ENCODE data around the gene ZNFX1.

The ZNFX1 gene

DNA sequence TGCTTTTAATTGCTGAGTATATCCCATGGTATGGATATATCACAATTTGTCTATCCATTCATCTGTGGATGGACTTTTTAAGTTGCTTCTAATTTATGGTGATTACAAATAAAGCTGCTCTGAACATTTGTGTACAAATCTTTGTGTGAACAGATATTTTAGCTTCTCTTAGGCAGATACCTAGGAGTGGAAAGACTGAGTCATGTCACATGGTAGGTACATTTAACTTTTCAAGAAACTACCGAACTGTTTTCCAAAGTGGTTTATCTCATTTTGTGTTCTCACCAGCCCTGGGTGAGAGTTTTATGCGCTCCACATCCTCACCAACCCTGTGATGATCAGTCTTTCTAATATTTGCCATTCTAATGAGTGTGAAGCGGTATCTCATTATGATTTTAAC lies 31.0 kb upstream of the ZNFX1 start:
- no peaks in the 10 kb centered on the region for H3K4me1 ChIP-seq (ENCODE audit: control insufficient read depth, insufficient read depth, low read length)
- H3K9me3 ChIP-seq (ENCODE audit: control insufficient read depth, insufficient read depth, low read depth, low read length), result no peaks in the 10 kb centered on the region
- ChIA-PET CTCF (no interaction called here), POLR2A (no interaction called here)
- no peaks in the 10 kb centered on the region for H3K36me3 ChIP-seq (ENCODE audit: control insufficient read depth in 2 of 2, insufficient read depth in 1 of 2, low read length in 2 of 2)
- H3K27ac ChIP-seq (ENCODE audit: extremely low read depth, low read depth, low read length), result no peak overlapping the region
- TF ChIP-seq ZNF707 (tag by site-specific recombination; IDR thresholded peaks at IDR 0.05) (no peak), ZNF548 (tag by site-specific recombination; IDR thresholded peaks at IDR 0.05) (no peak), ZNF416 (tag by site-specific recombination; IDR thresholded peaks at IDR 0.05) (no peak), ZNF132 (tag by site-specific recombination; IDR thresholded peaks at IDR 0.05; ENCODE audit: borderline replicate concordance) (no peak), ZNF423 (tag by site-specific recombination; IDR thresholded peaks at IDR 0.05) (no peak), ZFHX2 (tag by site-specific recombination; conservative IDR thresholded peaks at IDR 0.05) (no peak), BCL11A (tag by site-specific recombination; IDR thresholded peaks at IDR 0.05; ENCODE audit: low read depth) (no peak), ZNF211 (tag by site-specific recombination; IDR thresholded peaks at IDR 0.05; ENCODE audit: low read depth) (no peak), ZNF174 (tag by site-specific recombination; IDR thresholded peaks at IDR 0.05) (no peak), EGR2 (tag by site-specific recombination; IDR thresholded peaks at IDR 0.05; ENCODE audit: low read depth) (no peak), BCL11B (tag by site-specific recombination; IDR thresholded peaks at IDR 0.05; ENCODE audit: low read depth) (no peak)
- TF ChIP-seq, protein P1, sequence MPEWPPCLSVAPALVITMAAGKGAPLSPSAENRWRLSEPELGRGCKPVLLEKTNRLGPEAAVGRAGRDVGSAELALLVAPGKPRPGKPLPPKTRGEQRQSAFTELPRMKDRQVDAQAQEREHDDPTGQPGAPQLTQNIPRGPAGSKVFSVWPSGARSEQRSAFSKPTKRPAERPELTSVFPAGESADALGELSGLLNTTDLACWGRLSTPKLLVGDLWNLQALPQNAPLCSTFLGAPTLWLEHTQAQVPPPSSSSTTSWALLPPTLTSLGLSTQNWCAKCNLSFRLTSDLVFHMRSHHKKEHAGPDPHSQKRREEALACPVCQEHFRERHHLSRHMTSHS (tag by site-specific recombination; IDR thresholded peaks at IDR 0.05), result no peak
- TF ChIP-seq, protein P2, sequence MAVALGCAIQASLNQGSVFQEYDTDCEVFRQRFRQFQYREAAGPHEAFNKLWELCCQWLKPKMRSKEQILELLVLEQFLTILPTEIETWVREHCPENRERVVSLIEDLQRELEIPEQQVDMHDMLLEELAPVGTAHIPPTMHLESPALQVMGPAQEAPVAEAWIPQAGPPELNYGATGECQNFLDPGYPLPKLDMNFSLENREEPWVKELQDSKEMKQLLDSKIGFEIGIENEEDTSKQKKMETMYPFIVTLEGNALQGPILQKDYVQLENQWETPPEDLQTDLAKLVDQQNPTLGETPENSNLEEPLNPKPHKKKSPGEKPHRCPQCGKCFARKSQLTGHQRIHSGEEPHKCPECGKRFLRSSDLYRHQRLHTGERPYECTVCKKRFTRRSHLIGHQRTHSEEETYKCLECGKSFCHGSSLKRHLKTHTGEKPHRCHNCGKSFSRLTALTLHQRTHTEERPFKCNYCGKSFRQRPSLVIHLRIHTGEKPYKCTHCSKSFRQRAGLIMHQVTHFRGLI (tag by site-specific recombination; IDR thresholded peaks at IDR 0.05), result no peak
- H3K4me3 ChIP-seq (ENCODE audit: low read depth, low read length), result no peak overlapping the region

DNA sequence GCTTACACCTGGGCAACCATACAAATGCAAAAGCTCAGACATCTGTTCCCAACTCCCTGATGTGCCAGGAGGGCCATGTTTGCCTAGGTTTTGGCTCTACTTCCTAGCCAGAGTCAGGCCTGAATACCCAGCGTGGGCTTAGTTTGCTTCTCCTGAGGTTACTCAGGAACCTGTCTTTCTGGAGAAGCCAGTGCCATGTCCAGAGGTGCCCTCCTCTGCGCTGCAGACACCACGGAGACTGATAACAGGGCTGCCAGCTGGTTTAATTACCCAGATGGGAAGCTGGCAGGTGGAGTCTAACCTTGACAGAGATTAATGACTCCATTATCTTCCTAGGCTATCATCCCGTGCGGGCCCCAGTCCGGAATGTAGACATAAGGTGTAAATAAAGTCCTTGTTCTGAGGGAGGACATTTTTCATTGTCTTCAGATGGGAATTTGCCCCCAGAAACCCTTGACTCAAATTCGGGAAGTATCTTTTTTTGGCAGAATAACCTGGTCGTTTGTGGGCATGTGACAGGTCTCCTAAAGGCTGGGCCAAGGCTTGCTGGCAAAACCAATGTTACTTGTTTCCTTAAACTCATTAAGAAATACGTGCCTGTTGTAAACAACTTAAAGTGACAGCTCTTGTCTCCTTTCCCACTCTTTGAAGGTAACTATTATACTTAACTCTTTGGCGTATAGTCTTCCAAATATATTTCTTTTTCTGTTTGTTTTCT lies 29.2 kb upstream of the ZNFX1 start:
- H3K27ac ChIP-seq (ENCODE audit: extremely low read depth, low read depth, low read length), result no peak overlapping the region
- POLR2A ChIA-PET, result no interaction called here
- no peak overlapping the region for H3K4me3 ChIP-seq (ENCODE audit: low read depth, low read length)
- no peaks in the 10 kb centered on the region for H3K36me3 ChIP-seq (ENCODE audit: control insufficient read depth in 2 of 2, insufficient read depth in 1 of 2, low read length in 2 of 2)
- no peak for TF ChIP-seq ZNF558 (tag by site-specific recombination; IDR thresholded peaks at IDR 0.05)
- TF ChIP-seq ZNF335 (tag by site-specific recombination; conservative IDR thresholded peaks at IDR 0.05), result peak; percentile 50; the same call in 1 of the 2 replicates
- H3K9me3 ChIP-seq (ENCODE audit: control insufficient read depth, insufficient read depth, low read depth, low read length), result no peaks in the 10 kb centered on the region
- no peaks in the 10 kb centered on the region for H3K4me1 ChIP-seq (ENCODE audit: control insufficient read depth, insufficient read depth, low read length)
- CTCF ChIA-PET, result no interaction called here

DNA sequence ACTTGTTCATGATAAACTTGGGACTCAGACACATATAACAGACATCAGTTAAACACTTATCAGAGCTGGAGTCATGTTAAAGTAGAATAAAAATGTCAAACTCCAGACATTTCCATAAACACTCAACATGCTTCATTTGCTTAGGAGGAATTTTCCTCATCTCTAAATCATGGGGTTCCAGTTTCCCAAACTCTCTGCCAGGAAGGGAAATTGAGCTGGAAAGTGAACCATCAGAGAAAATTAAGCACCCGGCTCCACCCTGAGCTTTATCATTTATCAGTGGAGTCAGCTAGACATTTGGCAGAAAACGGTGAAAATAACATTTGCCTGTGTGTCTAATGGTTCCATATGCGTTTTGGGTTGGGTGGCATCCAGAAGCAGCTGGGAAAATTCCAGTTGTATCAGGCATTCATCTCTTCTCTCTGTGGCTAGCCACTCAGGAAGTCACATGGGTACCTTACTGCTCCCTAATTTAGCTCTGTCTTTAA lies 25.3 kb upstream of the ZNFX1 start:
- POLR2A ChIA-PET, result interaction anchor here (0.9 to 1.2 kb wide), 3 partner anchors 16 to 25 kb away, joined by 3 read pairs; partner anchors contain the start of gene ZNFX1
- CTCF ChIA-PET, result interaction anchor here (0.6 to 0.7 kb wide), 3 partner anchors 18 to 66 kb away, joined by 3 to 5 read pairs (median 3); no protein-coding TSS in a partner anchor

More for the DNA sequence above, 25.3 kb upstream of the ZNFX1 start:
- H3K27ac ChIP-seq (ENCODE audit: extremely low read depth, low read depth, low read length), result no peak overlapping the region
- no peaks in the 10 kb centered on the region for H3K4me1 ChIP-seq (ENCODE audit: control insufficient read depth, insufficient read depth, low read length)
- H3K36me3 ChIP-seq (ENCODE audit: control insufficient read depth in 2 of 2, insufficient read depth in 1 of 2, low read length in 2 of 2), result no peaks in the 10 kb centered on the region
- H3K4me3 ChIP-seq (ENCODE audit: low read depth, low read length), result no peak overlapping the region
- TF ChIP-seq ZNF501 (tag by site-specific recombination; IDR thresholded peaks at IDR 0.05) (no peak), ZNF175 (tag by site-specific recombination; IDR thresholded peaks at IDR 0.05) (no peak)
- TF ChIP-seq, protein P3, sequence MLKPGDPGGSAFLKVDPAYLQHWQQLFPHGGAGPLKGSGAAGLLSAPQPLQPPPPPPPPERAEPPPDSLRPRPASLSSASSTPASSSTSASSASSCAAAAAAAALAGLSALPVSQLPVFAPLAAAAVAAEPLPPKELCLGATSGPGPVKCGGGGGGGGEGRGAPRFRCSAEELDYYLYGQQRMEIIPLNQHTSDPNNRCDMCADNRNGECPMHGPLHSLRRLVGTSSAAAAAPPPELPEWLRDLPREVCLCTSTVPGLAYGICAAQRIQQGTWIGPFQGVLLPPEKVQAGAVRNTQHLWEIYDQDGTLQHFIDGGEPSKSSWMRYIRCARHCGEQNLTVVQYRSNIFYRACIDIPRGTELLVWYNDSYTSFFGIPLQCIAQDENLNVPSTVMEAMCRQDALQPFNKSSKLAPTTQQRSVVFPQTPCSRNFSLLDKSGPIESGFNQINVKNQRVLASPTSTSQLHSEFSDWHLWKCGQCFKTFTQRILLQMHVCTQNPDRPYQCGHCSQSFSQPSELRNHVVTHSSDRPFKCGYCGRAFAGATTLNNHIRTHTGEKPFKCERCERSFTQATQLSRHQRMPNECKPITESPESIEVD (tag by site-specific recombination; IDR thresholded peaks at IDR 0.05), result peak; percentile 67
- no peaks in the 10 kb centered on the region for H3K9me3 ChIP-seq (ENCODE audit: control insufficient read depth, insufficient read depth, low read depth, low read length)

All from HEK293 (cell line).